Vein endothelial cell (primary cell): ENCODE results near the gene ITPA. TPM values are rescaled to one million over a fixed set of nuclear protein-coding genes. Genes with fewer than 3 reads are reported as not detected.

Source experiments
- total RNA-seq: library from RNA; depleted of rRNA; stranded (reverse); fragments of >200 nt; gene quantifications from 2 replicates; pipeline ENCODE4 v1.2.3, GENCODE V29; 2012

Gene ITPA
- total RNA-seq = 24.2 and 33.8 TPM in 2 replicates

GRCh38 chr20:3209257-3209945 is at the start of gene ITPA:
TSS of gene ITPA (plus strand) at chr20:3209498. CDS start at chr20:3209552, 54 bp downstream.

GRCh38 chr20:3172933-3173609 is 36.2 kb upstream of the ITPA start, which contains the start of gene LZTS3:
TSS of gene LZTS3 (minus strand) at chr20:3173549. CDS start at chr20:3167163, 6,386 bp downstream.

GRCh38 chr20:3204124-3204794 is 5.0 kb upstream of the ITPA start, which contains the start of gene DDRGK1:
TSS of gene DDRGK1 (minus strand) at chr20:3204682. CDS start at chr20:3204627, 55 bp downstream.

GRCh38 chr20:3239026-3239866 is 29.9 kb downstream of the ITPA start, which contains the start of gene SLC4A11:
TSS of gene SLC4A11 (minus strand) at chr20:3239190. CDS start at chr20:3239137, 53 bp downstream.

Other genes starting within 250 kb of the ITPA start
- gene GNRH2, start 165.9 kb upstream of the ITPA start, total RNA-seq = 0.57 TPM in 1 of 2 replicates, not detected in the other
- 29.3 and 30.7 TPM in 2 replicates for gene MRPS26, start 163.4 kb upstream of the ITPA start, total RNA-seq
- gene OXT, start 137.9 kb upstream of the ITPA start, total RNA-seq = not detected in 2 replicates
- gene AVP, start 124.8 kb upstream of the ITPA start, total RNA-seq = not detected in 2 replicates
- 17.3 and 20.3 TPM in 2 replicates for gene FASTKD5, start 49.6 kb upstream of the ITPA start, total RNA-seq
- gene UBOX5, start 49.6 kb upstream of the ITPA start, total RNA-seq = 4.1 and 4.9 TPM in 2 replicates
- gene LZTS3, start 35.9 kb upstream of the ITPA start, total RNA-seq = 6.2 and 9.8 TPM in 2 replicates
- 26.8 and 28.7 TPM in 2 replicates for gene DDRGK1, start 4.8 kb upstream of the ITPA start, total RNA-seq
- 4.9 TPM in 2 replicates for gene SLC4A11, start 29.7 kb downstream of the ITPA start, total RNA-seq
- gene DNAAF9, start 198.2 kb downstream of the ITPA start, total RNA-seq = 17.3 and 20.7 TPM in 2 replicates